ENCODE results near the gene TNRC6B.
"Not testable (repeated sequence)": the region's sequence is repeated elsewhere in the genome, so short reads cannot be mapped to it uniquely, and the experiment has no call there.

Gene TNRC6B

DNA sequence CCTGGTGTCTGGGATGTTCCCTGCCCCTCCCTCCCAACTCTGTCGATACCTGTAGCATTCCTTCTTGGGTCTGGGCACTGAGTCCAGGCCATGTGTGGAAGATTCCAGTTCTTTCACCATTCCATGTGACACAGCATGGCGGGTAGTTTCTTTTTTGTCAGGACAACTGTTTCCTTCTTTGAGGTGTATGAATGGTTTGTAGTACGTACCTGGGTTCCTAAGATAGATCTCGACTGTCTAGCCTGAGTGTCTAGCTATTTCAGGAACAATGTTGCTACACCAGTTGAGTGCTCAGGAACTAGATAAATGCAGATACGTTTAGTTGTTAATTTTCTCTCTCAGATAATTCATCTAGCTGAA is 43.3 kb downstream of the TNRC6B start:
- H3K27ac ChIP-seq (ENCODE audit: low read depth, low read length, poor library complexity, severe bottlenecking) = no peak overlapping the region
- H4K20me1 ChIP-seq (ENCODE audit: insufficient read depth, low read length) = no peaks in the 10 kb centered on the region
- H3K9me2 ChIP-seq (ENCODE audit: low read depth, low read length) = no peaks in the 10 kb centered on the region
- H3K27me3 ChIP-seq (ENCODE audit: insufficient read depth, low read length) = no peaks in the 10 kb centered on the region
- H3F3A ChIP-seq (ENCODE audit: insufficient read depth, low read length) = no peaks in the 10 kb centered on the region
- peaks cover 15% of the 10 kb centered on the region for H3K4me1 ChIP-seq (ENCODE audit: insufficient read depth, low read length, severe bottlenecking)
- H3K4me3 ChIP-seq (ENCODE audit: low read depth, low read length, poor library complexity, severe bottlenecking) = no peak overlapping the region
- no peaks in the 10 kb centered on the region for H3K9me3 ChIP-seq (ENCODE audit: low read length)
- no peak overlapping the region for H2AFZ ChIP-seq (ENCODE audit: low read length)
- peaks cover 95% of the 10 kb centered on the region for H3K79me2 ChIP-seq (ENCODE audit: insufficient read depth, low read length)
- peaks cover 20% of the 10 kb centered on the region; the same call in 1 of the 2 replicates for H3K36me3 ChIP-seq (ENCODE audit: insufficient read depth, low read length)
- no peak overlapping the region for H3K4me2 ChIP-seq (ENCODE audit: low read length)
- no peak for TF ChIP-seq CTCF (IDR thresholded peaks at IDR 0.05; ENCODE audit: low read length)
- TF ChIP-seq EZH2 (IDR thresholded peaks at IDR 0.05; ENCODE audit: borderline replicate concordance, low read length) = no peak
- no peak overlapping the region for H3K9ac ChIP-seq (ENCODE audit: low read length)

DNA sequence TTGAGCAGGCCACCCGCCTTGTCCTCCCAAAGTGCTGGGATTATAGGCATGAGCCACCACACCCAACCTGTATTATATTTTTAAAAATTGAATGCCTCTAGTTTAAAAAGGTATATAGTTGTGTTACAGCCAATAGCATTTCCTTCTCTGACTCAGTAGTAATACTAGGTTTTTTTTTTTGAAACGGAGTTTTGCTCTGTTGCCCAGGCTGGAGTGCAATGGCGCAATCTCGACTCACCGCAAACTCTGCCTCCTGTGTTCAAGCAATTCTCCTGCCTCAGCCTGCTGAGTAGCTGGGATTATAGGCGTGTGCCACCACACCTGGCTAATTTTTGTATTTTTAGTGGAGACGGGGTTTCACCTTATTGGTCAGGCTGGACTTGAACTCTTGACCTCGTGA is 45.3 kb downstream of the TNRC6B start:
- H3K36me3 ChIP-seq (ENCODE audit: insufficient read depth, low read length) = peaks cover 26% of the 10 kb centered on the region; the same call in 1 of the 2 replicates
- not testable (repeated sequence) for H3K4me3 ChIP-seq (ENCODE audit: low read depth, low read length, poor library complexity, severe bottlenecking); H2AFZ ChIP-seq (ENCODE audit: low read length); H3K4me1 ChIP-seq (ENCODE audit: insufficient read depth, low read length, severe bottlenecking); H3F3A ChIP-seq (ENCODE audit: insufficient read depth, low read length); H3K9ac ChIP-seq (ENCODE audit: low read length); H3K9me2 ChIP-seq (ENCODE audit: low read depth, low read length); H3K9me3 ChIP-seq (ENCODE audit: low read length); H4K20me1 ChIP-seq (ENCODE audit: insufficient read depth, low read length); H3K27ac ChIP-seq (ENCODE audit: low read depth, low read length, poor library complexity, severe bottlenecking); H3K4me2 ChIP-seq (ENCODE audit: low read length); H3K27me3 ChIP-seq (ENCODE audit: insufficient read depth, low read length)
- peaks cover 91% of the 10 kb centered on the region for H3K79me2 ChIP-seq (ENCODE audit: insufficient read depth, low read length)

DNA sequence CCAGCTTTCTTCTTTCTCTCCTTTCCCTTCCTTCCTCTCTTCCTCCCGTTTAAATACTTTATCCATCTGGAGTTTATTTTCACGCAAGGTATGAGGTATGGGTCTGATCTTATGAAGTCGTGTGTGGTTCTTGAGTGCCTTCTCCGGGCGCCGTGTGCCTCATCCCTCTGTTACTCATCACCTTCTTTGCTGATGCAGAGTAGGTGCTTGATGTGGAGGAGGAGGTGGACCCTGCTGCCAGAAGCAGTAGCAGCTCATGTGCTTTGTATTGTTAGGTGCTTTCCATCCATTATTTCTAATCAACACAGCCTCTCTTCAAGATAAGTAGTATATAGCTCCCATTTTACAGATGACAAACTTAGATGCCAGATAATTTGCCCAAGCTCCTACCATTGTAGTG is 47.0 kb downstream of the TNRC6B start:
- Histone ChIP-seq H3F3A (ENCODE audit: insufficient read depth, low read length) (no peaks in the 10 kb centered on the region), H3K79me2 (ENCODE audit: insufficient read depth, low read length) (peaks cover 77% of the 10 kb centered on the region), H3K4me3 (ENCODE audit: low read depth, low read length, poor library complexity, severe bottlenecking) (no peak overlapping the region), H3K36me3 (ENCODE audit: insufficient read depth, low read length) (peaks cover 38% of the 10 kb centered on the region), H3K4me1 (ENCODE audit: insufficient read depth, low read length, severe bottlenecking) (no peaks in the 10 kb centered on the region), H3K9ac (ENCODE audit: low read length) (no peak overlapping the region), H3K9me3 (ENCODE audit: low read length) (no peaks in the 10 kb centered on the region), H3K27ac (ENCODE audit: low read depth, low read length, poor library complexity, severe bottlenecking) (no peak overlapping the region), H2AFZ (ENCODE audit: low read length) (no peak overlapping the region), H4K20me1 (ENCODE audit: insufficient read depth, low read length) (no peaks in the 10 kb centered on the region), H3K4me2 (ENCODE audit: low read length) (no peak overlapping the region), H3K27me3 (ENCODE audit: insufficient read depth, low read length) (no peaks in the 10 kb centered on the region), H3K9me2 (ENCODE audit: low read depth, low read length) (no peaks in the 10 kb centered on the region)
- TF ChIP-seq EZH2 (IDR thresholded peaks at IDR 0.05; ENCODE audit: borderline replicate concordance, low read length) (no peak), CTCF (IDR thresholded peaks at IDR 0.05; ENCODE audit: low read length) (no peak)

GRCh38 chr22:40226620-40227019 is 48.9 kb downstream of the TNRC6B start:
- Histone ChIP-seq H3K4me2 (ENCODE audit: low read length) (no peak overlapping the region), H4K20me1 (ENCODE audit: insufficient read depth, low read length) (no peaks in the 10 kb centered on the region), H3K9me3 (ENCODE audit: low read length) (no peaks in the 10 kb centered on the region), H3K4me3 (ENCODE audit: low read depth, low read length, poor library complexity, severe bottlenecking) (no peak overlapping the region), H3K27me3 (ENCODE audit: insufficient read depth, low read length) (no peaks in the 10 kb centered on the region), H3F3A (ENCODE audit: insufficient read depth, low read length) (no peaks in the 10 kb centered on the region), H3K27ac (ENCODE audit: low read depth, low read length, poor library complexity, severe bottlenecking) (no peak overlapping the region), H2AFZ (ENCODE audit: low read length) (no peak overlapping the region), H3K9me2 (ENCODE audit: low read depth, low read length) (no peaks in the 10 kb centered on the region), H3K4me1 (ENCODE audit: insufficient read depth, low read length, severe bottlenecking) (no peaks in the 10 kb centered on the region), H3K36me3 (ENCODE audit: insufficient read depth, low read length) (peaks cover 47% of the 10 kb centered on the region), H3K79me2 (ENCODE audit: insufficient read depth, low read length) (peaks cover 76% of the 10 kb centered on the region), H3K9ac (ENCODE audit: low read length) (no peak overlapping the region)
- TF ChIP-seq CTCF (IDR thresholded peaks at IDR 0.05; ENCODE audit: low read length) (no peak), EZH2 (IDR thresholded peaks at IDR 0.05; ENCODE audit: borderline replicate concordance, low read length) (no peak)

Measured in OCI-LY1 (cell line).